GM21737 (cell line): Measurements from ENCODE around the gene FOXJ1.
A peak's percentile ranks its signal among the peaks of the same experiment; 100 is the strongest.
"Not testable (repeated sequence)": the region's sequence is repeated elsewhere in the genome, so short reads cannot be mapped to it uniquely, and the experiment has no call there.

Source experiments
- ATAC-seq: cut with Tn5 transposase; IDR thresholded peaks from one replicate; pipeline ENCODE4 v1.9.1; 2021; ENCODE audit warnings: mild to moderate bottlenecking, moderate library complexity; ENCODE audit not compliant: unreplicated experiment

Gene FOXJ1, protein sequence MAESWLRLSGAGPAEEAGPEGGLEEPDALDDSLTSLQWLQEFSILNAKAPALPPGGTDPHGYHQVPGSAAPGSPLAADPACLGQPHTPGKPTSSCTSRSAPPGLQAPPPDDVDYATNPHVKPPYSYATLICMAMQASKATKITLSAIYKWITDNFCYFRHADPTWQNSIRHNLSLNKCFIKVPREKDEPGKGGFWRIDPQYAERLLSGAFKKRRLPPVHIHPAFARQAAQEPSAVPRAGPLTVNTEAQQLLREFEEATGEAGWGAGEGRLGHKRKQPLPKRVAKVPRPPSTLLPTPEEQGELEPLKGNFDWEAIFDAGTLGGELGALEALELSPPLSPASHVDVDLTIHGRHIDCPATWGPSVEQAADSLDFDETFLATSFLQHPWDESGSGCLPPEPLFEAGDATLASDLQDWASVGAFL

GRCh38 chr17:76141212-76142038 is at the start of gene FOXJ1:
TSS of gene FOXJ1 (minus strand) at chr17:76141245. CDS start at chr17:76140395, 850 bp downstream.
- ATAC-seq = no peak

DNA sequence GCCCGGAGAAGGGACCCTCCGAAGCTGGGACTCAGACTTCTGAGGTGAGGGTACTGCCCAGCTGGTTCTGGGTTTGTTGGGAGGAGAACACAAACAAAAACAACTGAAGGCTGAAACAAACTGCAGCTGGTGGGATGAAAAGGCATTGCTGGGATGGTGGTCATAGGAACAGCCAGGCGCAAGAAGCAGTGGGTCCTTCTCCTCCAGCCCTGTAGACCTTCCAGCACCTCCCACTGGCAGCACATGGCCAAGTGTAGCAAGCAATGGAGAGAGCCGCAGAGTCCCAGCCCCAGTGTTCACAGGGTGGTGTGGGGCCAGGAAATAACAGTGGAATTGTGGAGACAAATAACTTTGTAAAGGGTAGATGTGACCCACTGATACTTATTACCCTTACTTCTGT is 48.7 kb upstream of the FOXJ1 start:
- no peak for ATAC-seq

DNA sequence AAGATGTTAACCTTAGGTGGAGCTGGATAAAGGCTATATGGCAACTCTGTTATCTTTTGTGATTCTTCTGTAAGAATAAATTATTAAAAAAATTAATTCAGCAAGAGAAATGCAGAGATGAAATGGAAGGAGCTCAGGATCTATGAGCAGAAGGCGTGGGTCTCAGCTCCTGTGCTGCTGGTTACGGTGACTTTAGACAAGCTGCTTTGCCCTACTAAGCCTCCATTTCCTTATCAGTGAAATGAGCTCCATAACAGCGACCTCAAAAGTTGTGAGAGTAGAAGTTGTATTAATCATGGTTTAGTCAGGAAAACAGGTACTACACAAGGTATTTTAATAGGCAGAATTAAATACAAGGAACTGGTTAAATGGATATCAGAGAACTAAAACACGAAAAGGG is 48.2 kb upstream of the FOXJ1 start:
- no peak for ATAC-seq

DNA sequence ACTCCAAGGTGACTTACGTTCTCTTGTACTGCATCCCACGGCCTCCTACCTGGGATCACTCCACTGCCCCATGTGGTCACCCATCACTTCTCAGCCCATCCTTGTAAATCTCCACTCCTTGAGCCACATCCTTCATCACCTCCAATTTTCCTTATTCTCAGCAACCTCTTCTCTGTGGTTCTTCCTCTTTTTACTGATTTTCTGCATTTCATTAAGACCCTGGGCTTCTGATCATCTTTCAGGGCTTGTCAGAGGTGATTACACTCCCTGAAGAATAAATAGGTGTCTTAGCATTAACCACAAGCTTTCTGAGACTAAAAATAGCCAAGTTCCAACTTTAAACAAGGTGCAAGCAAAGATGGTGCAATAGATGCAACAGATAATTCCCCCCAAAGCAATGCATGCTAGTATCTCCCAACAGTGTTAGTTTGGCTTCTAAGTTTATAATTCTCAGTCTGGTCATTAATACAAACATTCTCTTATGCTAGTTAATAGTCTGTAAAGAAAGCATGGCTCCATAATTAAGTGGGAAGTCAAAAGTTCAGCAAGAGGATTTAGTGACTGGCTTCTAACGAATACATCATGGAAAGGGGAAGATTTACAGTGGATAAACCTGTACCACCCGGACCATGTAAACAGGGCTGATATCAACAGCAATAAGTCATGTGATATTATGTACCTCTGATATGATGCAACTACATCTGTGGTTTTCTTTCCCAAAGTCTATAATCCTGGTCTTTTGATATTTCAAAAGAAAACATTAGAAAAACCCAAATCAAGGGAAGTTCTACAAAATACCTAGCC is 47.4 kb upstream of the FOXJ1 start:
- ATAC-seq = no peak

- not testable (repeated sequence) for ATAC-seq
Measured at GRCh38 chr17:76186774-76187173, 45.7 kb upstream of the FOXJ1 start.

- ATAC-seq = no peak
Measured at GRCh38 chr17:76184290-76184689, 43.2 kb upstream of the FOXJ1 start.

GRCh38 chr17:76182016-76182764 is 41.1 kb upstream of the FOXJ1 start:
- peak; percentile 66 for ATAC-seq

GRCh38 chr17:76179496-76180467 is 38.7 kb upstream of the FOXJ1 start:
- ATAC-seq = no peak

- no peak for ATAC-seq
Measured at GRCh38 chr17:76178124-76178523, 37.1 kb upstream of the FOXJ1 start.

- no peak for ATAC-seq
Measured at GRCh38 chr17:76176701-76177574, 35.9 kb upstream of the FOXJ1 start.

DNA sequence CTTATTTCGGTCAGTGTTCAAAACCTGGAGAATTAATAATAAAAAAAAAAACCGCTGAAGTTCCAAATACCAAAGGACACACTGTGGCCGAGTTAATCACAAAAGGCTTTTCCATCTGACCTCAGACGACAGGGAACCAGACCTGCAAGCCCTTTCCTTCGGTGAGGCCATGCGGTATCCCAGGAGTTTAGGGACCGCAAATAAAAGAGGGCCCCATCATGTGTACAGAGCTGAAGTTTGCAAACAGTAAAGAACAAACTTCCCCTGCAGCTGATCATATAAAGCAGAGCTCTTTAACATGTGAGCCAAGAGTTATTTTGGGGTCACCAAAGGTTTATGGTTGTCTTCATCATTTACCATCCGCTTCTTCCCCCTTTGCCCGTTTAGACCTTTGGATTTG is 33.0 kb upstream of the FOXJ1 start:
- ATAC-seq = no peak

GRCh38 chr17:76173474-76173873 is 32.4 kb upstream of the FOXJ1 start:
- no peak for ATAC-seq

GRCh38 chr17:76171706-76172105 is 30.7 kb upstream of the FOXJ1 start:
- no peak for ATAC-seq

DNA sequence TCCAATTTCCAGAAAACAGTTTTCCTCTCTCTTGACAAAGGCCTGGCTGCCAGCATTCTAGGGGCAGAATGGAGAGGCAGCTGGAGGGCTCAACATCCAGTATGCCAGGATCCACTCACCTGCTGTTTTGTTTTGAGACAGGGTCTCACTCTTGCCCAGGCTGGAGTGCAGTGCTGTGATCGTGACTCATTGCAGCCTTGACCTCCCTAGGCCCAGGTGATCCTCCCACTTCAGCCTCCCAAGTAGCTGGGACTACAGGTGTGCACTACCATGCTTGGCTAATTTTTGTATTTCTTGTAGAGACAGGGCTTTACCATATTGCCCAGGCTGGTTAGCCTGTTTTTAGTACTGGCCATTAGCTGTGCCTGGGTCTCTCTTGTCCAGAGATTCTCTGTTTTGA is 29.1 kb upstream of the FOXJ1 start:
- ATAC-seq = no peak

DNA sequence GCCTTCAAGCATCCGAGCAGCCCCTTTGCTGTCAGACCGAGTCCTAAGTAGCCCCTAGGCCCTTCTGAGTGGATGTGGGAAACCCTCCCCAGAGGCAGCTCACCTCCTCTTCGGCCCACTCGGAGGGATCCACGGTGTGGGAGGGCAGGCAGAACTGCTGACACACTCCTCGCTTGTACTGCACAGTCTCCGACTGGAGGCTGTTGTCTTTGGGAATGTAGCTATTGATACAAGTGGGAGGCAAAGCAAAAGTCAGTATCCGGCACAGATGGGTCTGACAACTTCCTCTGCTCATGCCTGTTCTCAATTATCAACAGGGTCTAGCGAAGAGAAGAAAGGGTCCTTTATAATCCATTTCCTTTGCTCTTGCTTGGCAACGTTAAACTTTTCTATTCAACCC is 25.9 kb upstream of the FOXJ1 start:
- no peak for ATAC-seq

- no peak for ATAC-seq
Measured at GRCh38 chr17:76166168-76166567, 25.1 kb upstream of the FOXJ1 start.

DNA sequence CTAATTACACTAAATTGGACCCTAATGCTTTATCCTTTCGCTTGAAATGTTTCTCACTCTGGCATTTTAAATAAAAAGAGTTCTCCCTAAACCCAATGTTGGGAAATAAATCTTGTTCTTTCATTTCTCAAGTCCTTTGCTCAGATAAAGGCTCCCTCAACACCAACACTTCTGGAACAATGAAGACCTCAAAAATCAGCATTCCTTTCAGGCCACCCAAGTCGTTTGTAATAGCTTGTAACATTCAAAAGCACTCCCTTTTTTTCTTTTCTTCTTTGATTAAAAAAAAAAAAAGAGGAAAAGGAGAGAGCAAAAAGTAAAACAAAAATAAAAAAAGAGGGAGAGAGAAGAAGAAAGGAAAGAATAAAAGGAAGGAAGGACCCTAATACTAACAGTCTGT is 23.3 kb upstream of the FOXJ1 start:
- ATAC-seq = no peak

DNA sequence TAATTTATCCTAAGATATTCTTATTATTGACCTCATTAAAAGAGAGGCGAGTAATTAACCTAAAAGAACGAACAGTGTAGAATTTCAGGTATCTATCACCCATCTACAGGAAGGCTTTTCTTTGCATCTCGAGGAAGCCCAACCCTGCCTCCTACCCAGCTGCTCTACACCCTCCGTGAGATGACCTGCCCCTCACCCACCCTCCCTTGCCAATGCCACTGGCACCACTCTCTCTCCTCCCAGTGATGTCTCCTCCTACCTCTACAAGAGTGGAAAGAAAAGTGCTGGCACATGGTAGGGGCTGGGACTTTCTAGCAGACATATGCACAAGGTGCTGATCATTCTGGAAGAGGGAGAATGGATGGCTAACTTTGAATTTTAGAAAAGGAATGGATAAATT is 22.9 kb upstream of the FOXJ1 start:
- ATAC-seq = no peak
